Activated CD8-positive, alpha-beta memory T cell treated with anti-CD3 and anti-CD28 coated beads for 1 hour (primary cell): ENCODE measurements around the gene PCP4.
"Not testable (repeated sequence)": the region's sequence is repeated elsewhere in the genome, so short reads cannot be mapped to it uniquely, and the experiment has no call there.

Experiments
- DNase-seq, 2 donors: peaks; one replicate each; pipeline ENCODE4 v3.0.0-alpha.2; 2020; ENCODE audit warnings: low read depth in 1 of 2; ENCODE audit errors: extremely low read depth in 1 of 2

The PCP4 gene

GRCh38 chr21:39863111-39863510 is 4.1 kb upstream of the PCP4 start:
- no peak for DNase-seq

GRCh38 chr21:39866093-39866492 is 1.1 kb upstream of the PCP4 start:
- DNase-seq = no peak

GRCh38 chr21:39869141-39869818 is 2.0 kb downstream of the PCP4 start:
- DNase-seq = no peak

- DNase-seq = no peak
Measured at GRCh38 chr21:39873687-39874086, 6.4 kb downstream of the PCP4 start.

GRCh38 chr21:39874206-39874605 is 7.0 kb downstream of the PCP4 start:
- DNase-seq = no peak

GRCh38 chr21:39874759-39875158 is 7.5 kb downstream of the PCP4 start:
- DNase-seq = no peak

- DNase-seq = no peak
Measured at GRCh38 chr21:39881661-39882060, 14.4 kb downstream of the PCP4 start.

- DNase-seq = no peak
Measured at GRCh38 chr21:39882151-39882838, 15.1 kb downstream of the PCP4 start.

GRCh38 chr21:39882839-39883195 is 15.6 kb downstream of the PCP4 start:
- no peak for DNase-seq

GRCh38 chr21:39885119-39885848 is 18.0 kb downstream of the PCP4 start:
- DNase-seq = no peak

- DNase-seq = no peak
Measured at GRCh38 chr21:39888848-39889247, 21.6 kb downstream of the PCP4 start.

GRCh38 chr21:39891111-39891510 is 23.9 kb downstream of the PCP4 start:
- DNase-seq = no peak

- not testable (repeated sequence) for DNase-seq
Measured at GRCh38 chr21:39891863-39892262, 24.6 kb downstream of the PCP4 start.

- DNase-seq = no peak
Measured at GRCh38 chr21:39900491-39900890, 33.3 kb downstream of the PCP4 start.

- DNase-seq = no peak
Measured at GRCh38 chr21:39900911-39901310, 33.7 kb downstream of the PCP4 start.

GRCh38 chr21:39902986-39903385 is 35.7 kb downstream of the PCP4 start:
- DNase-seq = no peak

- DNase-seq = no peak
Measured at GRCh38 chr21:39904457-39904856, 37.2 kb downstream of the PCP4 start.

- DNase-seq = no peak
Measured at GRCh38 chr21:39908265-39908923, 41.2 kb downstream of the PCP4 start.

- no peak for DNase-seq
Measured at GRCh38 chr21:39911286-39912199, 44.3 kb downstream of the PCP4 start.

GRCh38 chr21:39913706-39914305 is 46.6 kb downstream of the PCP4 start:
- no peak for DNase-seq
